Neural cell (in vitro differentiated cells): ENCODE data around the gene TMEM132C.

Experiments used
- POLR2AphosphoS5 ChIP-seq: IDR thresholded peaks from 2 replicates; pipeline ENCODE4 v1.6.1; 2012
- TAF1 ChIP-seq: IDR thresholded peaks from 2 replicates; pipeline ENCODE4 v1.6.1; 2012; ENCODE audit warnings: low read depth
- TF ChIP-seq, protein P1 (sequence below): fragments of 450-650 bp; IDR thresholded peaks from 2 replicates; pipeline ENCODE4 v1.5.1; 2014; ENCODE audit warnings: antibody characterized with exemption, mild to moderate bottlenecking, moderate library complexity; ENCODE audit not compliant: poor library complexity, severe bottlenecking

GRCh38 chr12:128459067-128459466, 192.1 kb downstream of the TMEM132C start:
- TF ChIP-seq TAF1 (no peak), POLR2AphosphoS5 (no peak)
- TF ChIP-seq, protein P1, sequence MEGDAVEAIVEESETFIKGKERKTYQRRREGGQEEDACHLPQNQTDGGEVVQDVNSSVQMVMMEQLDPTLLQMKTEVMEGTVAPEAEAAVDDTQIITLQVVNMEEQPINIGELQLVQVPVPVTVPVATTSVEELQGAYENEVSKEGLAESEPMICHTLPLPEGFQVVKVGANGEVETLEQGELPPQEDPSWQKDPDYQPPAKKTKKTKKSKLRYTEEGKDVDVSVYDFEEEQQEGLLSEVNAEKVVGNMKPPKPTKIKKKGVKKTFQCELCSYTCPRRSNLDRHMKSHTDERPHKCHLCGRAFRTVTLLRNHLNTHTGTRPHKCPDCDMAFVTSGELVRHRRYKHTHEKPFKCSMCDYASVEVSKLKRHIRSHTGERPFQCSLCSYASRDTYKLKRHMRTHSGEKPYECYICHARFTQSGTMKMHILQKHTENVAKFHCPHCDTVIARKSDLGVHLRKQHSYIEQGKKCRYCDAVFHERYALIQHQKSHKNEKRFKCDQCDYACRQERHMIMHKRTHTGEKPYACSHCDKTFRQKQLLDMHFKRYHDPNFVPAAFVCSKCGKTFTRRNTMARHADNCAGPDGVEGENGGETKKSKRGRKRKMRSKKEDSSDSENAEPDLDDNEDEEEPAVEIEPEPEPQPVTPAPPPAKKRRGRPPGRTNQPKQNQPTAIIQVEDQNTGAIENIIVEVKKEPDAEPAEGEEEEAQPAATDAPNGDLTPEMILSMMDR = no peak
